IMR-90 (cell line): ENCODE results near the gene TMED6. TPM values are rescaled to one million over a fixed set of nuclear protein-coding genes. Genes with fewer than 3 reads are reported as not detected.

Source experiments
- ATAC-seq: fragments of 200-7000 bp; cut with Tn5 transposase; 2 replicates; pipeline ENCODE4 v1.9.1; 2020; ENCODE audit warnings: low read depth, mild to moderate bottlenecking, moderate library complexity
- BruUV-seq: library from RNA; stranded (reverse); fragments of 400-500 nt; replicated peaks from 2 replicates; lab custom pipeline; 2021; lab: Mats Ljungman, UMichigan
- CTCF ChIA-PET: fragments of 300-600 bp; formaldehyde crosslinking; extraction: SDS; loops from one replicate; lab custom pipeline; 2021; ENCODE audit warnings: antibody characterized with exemption; lab: Yijun Ruan, JAX
- POLR2A ChIA-PET: fragments of 300-600 bp; sonication (Branson Sonifier 250); formaldehyde crosslinking; loops from one replicate; lab custom pipeline; 2022; ENCODE audit warnings: antibody characterized with exemption; ENCODE audit not compliant: unreplicated experiment; lab: Charles Lee
- DNase-seq: peaks from one replicate; pipeline ENCODE4 v3.0.0; 2013
- H2AFZ ChIP-seq: replicated peaks from 2 replicates; pipeline ENCODE3; 2013; ENCODE audit warnings: low read length, mild to moderate bottlenecking; ENCODE audit not compliant: poor library complexity
- H2AK5ac ChIP-seq: 2 replicates; pipeline ENCODE4 v1.6.1; 2013; ENCODE audit warnings: low read depth, low read length, inconsistent platforms
- H2AK9ac ChIP-seq: replicated peaks from 2 replicates; pipeline ENCODE3; 2013; ENCODE audit warnings: mild to moderate bottlenecking, low read depth, low read length, moderate library complexity; ENCODE audit not compliant: poor library complexity
- H2BK120ac ChIP-seq: 2 replicates; pipeline ENCODE4 v1.6.1; 2013; ENCODE audit warnings: low read depth, low read length, inconsistent platforms
- H2BK15ac ChIP-seq: 3 replicates; pipeline ENCODE4 v1.6.1; 2013; ENCODE audit warnings: low read depth, low read length, inconsistent platforms
- H2BK20ac ChIP-seq: 2 replicates; pipeline ENCODE4 v1.6.1; 2013; ENCODE audit warnings: low read depth, mild to moderate bottlenecking, inconsistent platforms, low read length, moderate library complexity
- H2BK5ac ChIP-seq: 2 replicates; pipeline ENCODE4 v1.6.1; 2013; ENCODE audit warnings: mild to moderate bottlenecking, low read depth, low read length, inconsistent platforms; ENCODE audit not compliant: poor library complexity, severe bottlenecking
- H3K14ac ChIP-seq: replicated peaks from 2 replicates; pipeline ENCODE4 v1.6.1; 2013; ENCODE audit warnings: low read depth, low read length, inconsistent platforms
- H3K18ac ChIP-seq: 2 replicates; pipeline ENCODE4 v1.6.1; 2013; ENCODE audit warnings: low read depth, low read length, control low read depth
- H3K23ac ChIP-seq: 2 replicates; pipeline ENCODE4 v1.6.1; 2013; ENCODE audit warnings: low read depth, low read length, inconsistent platforms
- H3K27ac ChIP-seq: 2 replicates; pipeline ENCODE4 v1.5.1; 2013; ENCODE audit warnings: mild to moderate bottlenecking, control low read depth, low read length; ENCODE audit not compliant: insufficient read depth
- H3K27me3 ChIP-seq: 2 replicates; pipeline ENCODE4 v1.6.1; 2013; ENCODE audit warnings: low read length; ENCODE audit not compliant: control insufficient read depth, insufficient read depth
- H3K36me3 ChIP-seq: 2 replicates; pipeline ENCODE4 v1.6.1; 2013; ENCODE audit warnings: low read length, mixed read lengths; ENCODE audit not compliant: control insufficient read depth, insufficient read depth
- H3K4ac ChIP-seq: 2 replicates; pipeline ENCODE4 v1.6.1; 2013; ENCODE audit warnings: low read depth, low read length, inconsistent platforms
- H3K4me1 ChIP-seq: 2 replicates; pipeline ENCODE4 v1.6.1; 2013; ENCODE audit warnings: low read length, mixed read lengths; ENCODE audit not compliant: control insufficient read depth, insufficient read depth
- H3K4me2 ChIP-seq: 2 replicates; pipeline ENCODE4 v1.6.1; 2013; ENCODE audit warnings: low read depth, mild to moderate bottlenecking, control low read depth, low read length, moderate library complexity
- H3K4me3 ChIP-seq: 2 replicates; pipeline ENCODE4 v1.5.1; 2013; ENCODE audit warnings: low read depth, mild to moderate bottlenecking, control low read depth, low read length, moderate library complexity; ENCODE audit not compliant: insufficient read depth
- H3K56ac ChIP-seq: 2 replicates; pipeline ENCODE4 v1.6.1; 2013; ENCODE audit warnings: low read length, inconsistent platforms; ENCODE audit not compliant: insufficient read depth; ENCODE audit errors: extremely low read depth
- H3K79me1 ChIP-seq, 2 experiments: 2 replicates each; pipeline ENCODE4 v1.6.1; 2013; ENCODE audit warnings: low read length in 2 of 2, inconsistent platforms in 1 of 2, low read depth in 1 of 2
- H3K9ac ChIP-seq: 2 replicates; pipeline ENCODE4 v1.6.1; 2013; ENCODE audit warnings: low read depth, low read length, control low read depth
- H3K9me1 ChIP-seq: 2 replicates; pipeline ENCODE4 v1.6.1; 2013; ENCODE audit warnings: low read length, inconsistent platforms; ENCODE audit not compliant: insufficient read depth
- H3K9me3 ChIP-seq: 2 replicates; pipeline ENCODE4 v1.6.1; 2013; ENCODE audit warnings: low read length; ENCODE audit not compliant: control insufficient read depth, insufficient read depth
- H4K20me1 ChIP-seq: 2 replicates; pipeline ENCODE4 v1.6.1; 2013; ENCODE audit warnings: low read length, inconsistent platforms; ENCODE audit not compliant: insufficient read depth
- H4K5ac ChIP-seq: 2 replicates; pipeline ENCODE4 v1.6.1; 2013; ENCODE audit warnings: mild to moderate bottlenecking, low read depth, low read length, control low read depth
- H4K8ac ChIP-seq, 2 experiments: 2 replicates each; pipeline ENCODE4 v1.6.1; 2013; ENCODE audit warnings: low read depth in 2 of 2, low read length in 2 of 2, control low read depth in 1 of 2, inconsistent platforms in 1 of 2
- H4K91ac ChIP-seq: 2 replicates; pipeline ENCODE4 v1.6.1; 2013; ENCODE audit warnings: low read depth, low read length, inconsistent platforms; ENCODE audit not compliant: insufficient read depth
- BHLHE40 ChIP-seq: fragments of 150-350 bp; IDR thresholded peaks from 2 replicates; pipeline ENCODE4 v1.6.1; 2016; ENCODE audit warnings: mild to moderate bottlenecking, low read depth, low read length
- CEBPB ChIP-seq: IDR thresholded peaks from 2 replicates; pipeline ENCODE4 v1.6.1; 2012; ENCODE audit warnings: low read depth, low read length, improper control_type of control experiment
- CHD1 ChIP-seq: IDR thresholded peaks from 2 replicates; pipeline ENCODE4 v1.6.1; 2012; ENCODE audit warnings: low read depth, low read length, improper control_type of control experiment
- MXI1 ChIP-seq: IDR thresholded peaks from 2 replicates; pipeline ENCODE4 v1.6.1; 2012; ENCODE audit warnings: low read depth, mild to moderate bottlenecking, low read length, moderate library complexity, borderline replicate concordance
- POLR2A ChIP-seq: IDR thresholded peaks from 2 replicates; pipeline ENCODE4 v1.6.1; 2012; ENCODE audit warnings: mild to moderate bottlenecking, low read depth, low read length
- RAD21 ChIP-seq: IDR thresholded peaks from 2 replicates; pipeline ENCODE4 v1.6.1; 2012; ENCODE audit warnings: low read length, improper control_type of control experiment
- WGBS, 2 experiments: methylation state at CpG; one replicate each; pipeline versions ENCODE4 v1.1.5 to v1.1.7; 2013; ENCODE audit warnings: missing lambda C conversion rate in 2 of 2; ENCODE audit not compliant: insufficient read length in 1 of 2; ENCODE audit errors: extremely low coverage in 2 of 2; 5-methylcytosine and 5-hydroxymethylcytosine counted together
- dilution Hi-C: fragments of 300-500 bp; cut with HindIII; formaldehyde crosslinking; loops from one replicate; pipeline ENCODE4 v1.14.3; 2018; ENCODE audit warnings: low sequenced_read_pairs; ENCODE audit not compliant: unreplicated experiment
- in situ Hi-C: fragments of 300-500 bp; cut with MboI; formaldehyde crosslinking; loops from 3 replicates; pipeline ENCODE4 v1.14.3; 2019; ENCODE audit warnings: low sequenced_read_pairs, inconsistent platforms, mixed read lengths
- intact Hi-C: fragments of 100-400 bp; cut with micrococcal nuclease; formaldehyde crosslinking; loops from 2 replicates; pipeline ENCODE4 v1.10.0; 2022
- polyA plus RNA-seq, 3 experiments: library from polyadenylated mRNA; depleted of rRNA; stranded (reverse); fragments of >200 nt; gene quantifications; 2 replicates each; pipeline ENCODE4 v1.2.3, GENCODE V29; 2012; ENCODE audit warnings: low replicate concordance in 1 of 3
- total RNA-seq: library from RNA; depleted of rRNA; stranded (reverse); fragments of >200 nt; gene quantifications from 2 replicates; pipeline ENCODE4 v1.2.3, GENCODE V29; 2012
- TF ChIP-seq, protein P1 (sequence below): fragments of 150-350 bp; IDR thresholded peaks from 2 replicates; pipeline ENCODE4 v1.6.1; 2017; ENCODE audit warnings: mild to moderate bottlenecking, antibody characterized with exemption, low read length, low read depth

TMED6 gene
- total and polyA plus RNA-seq, 2 of the 4 experiments (the other 2 are of a cell fraction) = 0.10 TPM; not detected in 1

DNA sequence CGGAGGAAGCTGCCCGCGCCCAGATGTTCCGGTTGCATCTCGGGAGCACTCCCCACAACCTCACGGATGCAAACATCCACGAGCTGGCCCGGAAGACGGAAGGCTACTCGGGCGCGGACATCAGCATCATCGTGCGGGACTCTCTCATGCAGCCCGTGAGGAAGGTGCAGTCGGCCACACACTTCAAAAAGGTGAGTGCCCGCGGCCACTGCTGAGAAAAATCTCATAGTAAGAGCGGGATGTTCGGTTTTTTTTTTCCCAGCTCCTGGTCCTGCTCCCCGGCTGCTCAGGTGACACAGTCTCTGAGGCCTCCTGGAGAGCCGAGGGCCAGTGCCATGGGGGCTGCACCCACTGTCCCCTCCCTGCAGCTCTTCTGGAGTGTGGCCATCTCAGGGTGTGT, 30.5 kb downstream of the TMED6 start:
- no peak overlapping the region for H3K9ac ChIP-seq
- no peak overlapping the region for H3K18ac ChIP-seq
- no peaks in the 10 kb centered on the region for H3K27me3 ChIP-seq
- no peak overlapping the region for H3K4ac ChIP-seq
- H3K4me3 ChIP-seq = no peak overlapping the region
- ChIA-PET CTCF (no interaction called here), POLR2A (no interaction called here)
- in situ Hi-C loops = no loop called here
- H3K14ac ChIP-seq = no peak overlapping the region
- H3K23ac ChIP-seq = no peak overlapping the region
- intact Hi-C loops = no loop called here
- no peak overlapping the region for H2BK5ac ChIP-seq
- BruUV-seq = no TSS peak
- peaks cover 34 to 79% of the 10 kb centered on the region in 2 experiments for H3K79me1 ChIP-seq
- no peak overlapping the region for H4K8ac ChIP-seq
- peak overlapping the region; percentile 72 for H2AK9ac ChIP-seq
- no peak overlapping the region for H3K27ac ChIP-seq
- dilution Hi-C loops = no loop called here
- peaks cover 6% of the 10 kb centered on the region for H3K9me1 ChIP-seq
- H3K56ac ChIP-seq = no peak overlapping the region
- peaks cover 42% of the 10 kb centered on the region for H4K20me1 ChIP-seq
- no peaks in the 10 kb centered on the region for H3K9me3 ChIP-seq
- H2AFZ ChIP-seq = no peak overlapping the region
- peaks cover 83% of the 10 kb centered on the region for H3K36me3 ChIP-seq
- no peak for DNase-seq
- no peak overlapping the region for H3K4me2 ChIP-seq
- H2BK20ac ChIP-seq = no peak overlapping the region
- no peak overlapping the region for H2BK120ac ChIP-seq
- 92% methylated on average over 14 of the region's 22 CpGs; no CpG with 5 or more reads in 1 of the 2 experiments for WGBS, 2 experiments
- no peaks in the 10 kb centered on the region for H3K4me1 ChIP-seq
- ATAC-seq = no peak
- no peak overlapping the region for H4K91ac ChIP-seq
- no peak overlapping the region for H4K5ac ChIP-seq
- H2BK15ac ChIP-seq = no peak overlapping the region
- TF ChIP-seq CHD1 = no peak
- TF ChIP-seq BHLHE40 = no peak
- TF ChIP-seq MXI1 = no peak
- TF ChIP-seq, protein P1, sequence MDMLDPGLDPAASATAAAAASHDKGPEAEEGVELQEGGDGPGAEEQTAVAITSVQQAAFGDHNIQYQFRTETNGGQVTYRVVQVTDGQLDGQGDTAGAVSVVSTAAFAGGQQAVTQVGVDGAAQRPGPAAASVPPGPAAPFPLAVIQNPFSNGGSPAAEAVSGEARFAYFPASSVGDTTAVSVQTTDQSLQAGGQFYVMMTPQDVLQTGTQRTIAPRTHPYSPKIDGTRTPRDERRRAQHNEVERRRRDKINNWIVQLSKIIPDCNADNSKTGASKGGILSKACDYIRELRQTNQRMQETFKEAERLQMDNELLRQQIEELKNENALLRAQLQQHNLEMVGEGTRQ = no peak
- no peak for TF ChIP-seq CEBPB
- no peak for TF ChIP-seq POLR2A
- no peak for TF ChIP-seq RAD21
- no peak overlapping the region for H2AK5ac ChIP-seq
